Kidney (tissue), 14 donors: ENCODE results near the gene ZSCAN10. TPM values are rescaled to one million over a fixed set of nuclear protein-coding genes. Genes with fewer than 3 reads are reported as not detected.

Source experiments
- DNase-seq, 5 donors: peaks; one replicate each; pipeline ENCODE4 v3.0.0-alpha.2; 2013 to 2020
- FAIRE-seq: peaks from 2 replicates; lab custom pipeline; 2012; peaks lifted over from hg19 to GRCh38; lab: Jason Lieb, UNC
- H3K27ac ChIP-seq, 2 donors: one replicate each; pipeline ENCODE4 v1.7.0; 2013; ENCODE audit warnings: low read depth in 2 of 2, low read length in 2 of 2, inconsistent platforms in 1 of 2
- H3K27me3 ChIP-seq: one replicate; pipeline ENCODE4 v1.7.1; 2013; ENCODE audit warnings: low read length, inconsistent platforms; ENCODE audit not compliant: control insufficient read depth, insufficient read depth
- H3K36me3 ChIP-seq, 3 donors: one replicate each; pipeline versions ENCODE4 v1.7.0 to v1.7.1; 2013; ENCODE audit warnings: low read length in 3 of 3, control low read depth in 1 of 3, inconsistent platforms in 1 of 3; ENCODE audit not compliant: insufficient read depth in 3 of 3, control insufficient read depth in 2 of 3
- H3K4me1 ChIP-seq, 3 donors: one replicate each; pipeline versions ENCODE4 v1.7.0 to v1.7.1; 2013; ENCODE audit warnings: low read length in 3 of 3, inconsistent platforms in 1 of 3, low read depth in 1 of 3; ENCODE audit not compliant: control insufficient read depth in 2 of 3, insufficient read depth in 2 of 3
- H3K4me3 ChIP-seq, 3 donors: one replicate each; pipeline versions ENCODE4 v1.7.0 to v1.8.1; 2013; ENCODE audit warnings: low read length in 3 of 3, control low read depth in 1 of 3, inconsistent platforms in 1 of 3
- H3K9ac ChIP-seq, 3 donors: one replicate each; pipeline versions ENCODE4 v1.7.0 to v1.7.1; 2013; ENCODE audit warnings: low read length in 3 of 3, control low read depth in 1 of 3, inconsistent platforms in 1 of 3
- H3K9me3 ChIP-seq, 3 donors: one replicate each; pipeline versions ENCODE4 v1.7.0 to v1.7.1; 2013; ENCODE audit warnings: low read length in 3 of 3, control low read depth in 1 of 3, inconsistent platforms in 1 of 3; ENCODE audit not compliant: control insufficient read depth in 2 of 3, insufficient read depth in 1 of 3
- intact Hi-C: fragments of 100-400 bp; cut with DNase I; formaldehyde crosslinking; loops from one replicate; pipeline ENCODE4 v1.11.1; 2022
- polyA plus RNA-seq: library from polyadenylated mRNA; stranded (reverse); fragments of 350-450 nt; fragmentation: Illumina TruSeq; extraction: RNeasy Lipid Tissue Mini Kit (QIAGEN cat#74804); gene quantifications from one replicate; pipeline ENCODE4 v1.2.3, GENCODE V29; 2014; ENCODE audit warnings: low read depth, low replicate concordance; ENCODE audit not compliant: insufficient read depth
- total RNA-seq: library from RNA; stranded (reverse); fragmentation: NEBNext Ultra II Directional; extraction: Animal tissue kit (Norgen Biotek cat#: 25700); gene quantifications from one replicate; pipeline ENCODE4 v1.2.1, GENCODE V29; 2021
- TF ChIP-seq, protein P1 (sequence below): IDR thresholded peaks from 3 replicates; pipeline ENCODE4 v1.5.1; 2012; ENCODE audit warnings: mild to moderate bottlenecking, moderate library complexity, borderline replicate concordance; ENCODE audit not compliant: insufficient read depth; ENCODE audit errors: extremely low read depth
- donor health status: control.
- donor health status: control.
- donor health status: control.
- donor health status: control.
- donor health status: control.
- donor health status: DM: yes; HTN: yes; CAD: no.
- donor health status: Normal renal cell carcinoma (clear cell type).

The ZSCAN10 gene
- total and polyA plus RNA-seq, 2 donors from 2014 or later, result not detected

- H3K9me3 ChIP-seq, result no peaks in the 10 kb centered on the region
- H3K4me1 ChIP-seq, result peaks cover 0 to 4% (median 0%) of the 10 kb centered on the region in 3 donors
- no peak overlapping the region for H3K9ac ChIP-seq
- H3K4me3 ChIP-seq, result no peak overlapping the region
- no peak overlapping the region for H3K27ac ChIP-seq
- H3K36me3 ChIP-seq, result peaks cover 0 to 7% (median 0%) of the 10 kb centered on the region in 3 donors
- FAIRE-seq, result no peak
- intact Hi-C loops, result no loop called here
- TF ChIP-seq, protein P1, sequence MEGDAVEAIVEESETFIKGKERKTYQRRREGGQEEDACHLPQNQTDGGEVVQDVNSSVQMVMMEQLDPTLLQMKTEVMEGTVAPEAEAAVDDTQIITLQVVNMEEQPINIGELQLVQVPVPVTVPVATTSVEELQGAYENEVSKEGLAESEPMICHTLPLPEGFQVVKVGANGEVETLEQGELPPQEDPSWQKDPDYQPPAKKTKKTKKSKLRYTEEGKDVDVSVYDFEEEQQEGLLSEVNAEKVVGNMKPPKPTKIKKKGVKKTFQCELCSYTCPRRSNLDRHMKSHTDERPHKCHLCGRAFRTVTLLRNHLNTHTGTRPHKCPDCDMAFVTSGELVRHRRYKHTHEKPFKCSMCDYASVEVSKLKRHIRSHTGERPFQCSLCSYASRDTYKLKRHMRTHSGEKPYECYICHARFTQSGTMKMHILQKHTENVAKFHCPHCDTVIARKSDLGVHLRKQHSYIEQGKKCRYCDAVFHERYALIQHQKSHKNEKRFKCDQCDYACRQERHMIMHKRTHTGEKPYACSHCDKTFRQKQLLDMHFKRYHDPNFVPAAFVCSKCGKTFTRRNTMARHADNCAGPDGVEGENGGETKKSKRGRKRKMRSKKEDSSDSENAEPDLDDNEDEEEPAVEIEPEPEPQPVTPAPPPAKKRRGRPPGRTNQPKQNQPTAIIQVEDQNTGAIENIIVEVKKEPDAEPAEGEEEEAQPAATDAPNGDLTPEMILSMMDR, result no peak
- peak in 1 of 5 donors; percentile 51 for DNase-seq
- no peaks in the 10 kb centered on the region for H3K27me3 ChIP-seq
Measured at GRCh38 chr16:3144321-3144983, 45.4 kb upstream of the ZSCAN10 start.

DNA sequence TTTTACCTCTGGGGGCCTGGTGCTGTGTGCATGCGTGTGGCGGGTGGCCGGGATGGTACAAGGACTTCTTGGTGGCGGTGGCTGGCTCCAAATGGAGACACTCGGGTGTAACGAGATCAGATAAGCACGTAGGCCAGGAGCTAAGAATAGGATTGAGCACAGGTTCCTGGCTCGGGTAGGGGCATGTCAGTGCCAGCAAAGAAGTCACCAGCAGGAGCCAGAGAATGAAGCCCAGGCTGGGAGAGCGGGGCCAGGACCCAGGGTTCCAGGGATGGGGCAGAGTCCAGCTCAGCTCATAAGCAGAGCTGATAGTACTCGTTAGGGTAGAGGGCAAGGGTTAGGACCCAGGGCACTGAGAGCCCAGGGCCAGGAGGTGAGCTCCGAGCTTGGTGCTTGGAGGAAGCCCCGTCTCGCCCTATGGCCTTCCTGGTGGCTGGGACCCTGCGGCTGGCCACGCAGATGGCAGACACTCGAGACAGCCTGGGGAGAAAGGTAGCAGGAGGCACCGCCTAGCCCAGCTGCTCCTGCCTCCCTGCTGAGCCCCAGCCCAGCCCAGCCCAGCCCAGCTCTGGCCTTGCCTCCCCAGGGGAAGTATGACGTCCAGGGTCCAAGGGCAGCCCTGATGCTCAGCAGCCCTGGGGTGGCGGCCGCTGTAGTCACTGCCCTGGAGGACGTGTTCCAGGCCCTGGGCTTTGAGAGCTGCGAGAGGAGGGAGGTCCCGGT lies 44.7 kb upstream of the ZSCAN10 start:
- H3K9ac ChIP-seq, result no peak overlapping the region
- TF ChIP-seq, protein P1, result no peak

DNA sequence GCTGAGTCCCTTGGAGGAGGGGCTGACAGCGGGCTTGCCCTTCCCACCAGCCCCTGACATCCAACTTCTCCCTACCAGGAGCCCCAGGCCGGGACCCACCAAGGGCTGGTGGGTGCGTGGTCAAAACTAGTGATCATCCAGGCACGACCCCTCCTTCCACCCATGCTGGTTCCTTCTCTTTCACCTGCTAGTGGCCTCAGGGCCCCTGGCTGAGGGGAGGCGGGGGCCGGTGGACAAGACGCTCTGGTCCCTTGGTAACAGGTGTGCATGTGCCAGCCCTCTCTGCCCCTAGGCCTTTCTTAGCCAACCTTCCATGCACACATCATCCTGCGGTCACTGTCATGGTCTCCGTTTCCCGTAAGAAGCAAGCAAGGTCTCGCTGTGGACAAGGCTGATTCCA lies 44.1 kb upstream of the ZSCAN10 start:
- DNase-seq, result peak in 1 of 5 donors; percentile 52
- Histone ChIP-seq H3K27ac (no peak overlapping the region), H3K9me3 (no peaks in the 10 kb centered on the region), H3K36me3 (peaks cover 0 to 7% (median 0%) of the 10 kb centered on the region in 3 donors), H3K27me3 (no peaks in the 10 kb centered on the region), H3K4me1 (peaks cover 0 to 3% (median 0%) of the 10 kb centered on the region in 3 donors), H3K4me3 (no peak overlapping the region), H3K9ac (no peak overlapping the region)
- no peak for FAIRE-seq
- intact Hi-C loops, result no loop called here
- TF ChIP-seq, protein P1, result no peak

More for the DNA sequence above, 44.7 kb upstream of the ZSCAN10 start:
- intact Hi-C loops, result no loop called here
- FAIRE-seq (no peak), DNase-seq (peak in 2 of 5 donors; percentile 39 to 69)
- peaks cover 0 to 7% (median 0%) of the 10 kb centered on the region in 3 donors for H3K36me3 ChIP-seq
- H3K27ac ChIP-seq, result no peak overlapping the region
- H3K9me3 ChIP-seq, result no peaks in the 10 kb centered on the region
- H3K4me3 ChIP-seq, result no peak overlapping the region
- H3K27me3 ChIP-seq, result no peaks in the 10 kb centered on the region
- H3K4me1 ChIP-seq, result peaks cover 0 to 3% (median 0%) of the 10 kb centered on the region in 3 donors
